Endothelial cell (in vitro differentiated cells): Measurements from ENCODE around the gene NTF4. TPM values are rescaled to one million over a fixed set of nuclear protein-coding genes. Genes with fewer than 3 reads are reported as not detected.
"Not testable (repeated sequence)": the region's sequence is repeated elsewhere in the genome, so short reads cannot be mapped to it uniquely, and the experiment has no call there.

Source experiments
- DNase-seq: peaks from one replicate; pipeline ENCODE4 v3.0.0; 2021; ENCODE audit warnings: low spot score
- H3K27ac Mint-ChIP-seq: one replicate; pipeline ENCODE4 v1.8.0; 2021; ENCODE audit warnings: mixed read lengths, inconsistent platforms; ENCODE audit not compliant: unreplicated experiment
- H3K27me3 Mint-ChIP-seq: one replicate; pipeline ENCODE4 v1.8.0; 2021; ENCODE audit warnings: mild to moderate bottlenecking, moderate library complexity, mixed read lengths, inconsistent platforms; ENCODE audit not compliant: unreplicated experiment
- H3K36me3 Mint-ChIP-seq: one replicate; pipeline ENCODE4 v1.8.0; 2021; ENCODE audit warnings: mild to moderate bottlenecking, low read depth, mixed read lengths, inconsistent platforms; ENCODE audit not compliant: unreplicated experiment
- H3K4me1 Mint-ChIP-seq: one replicate; pipeline ENCODE4 v1.8.0; 2021; ENCODE audit warnings: mild to moderate bottlenecking, mixed read lengths, inconsistent platforms; ENCODE audit not compliant: unreplicated experiment
- H3K4me3 Mint-ChIP-seq: one replicate; pipeline ENCODE4 v1.8.0; 2021; ENCODE audit warnings: mild to moderate bottlenecking, mixed read lengths, inconsistent platforms; ENCODE audit not compliant: unreplicated experiment
- H3K9me3 Mint-ChIP-seq: one replicate; pipeline ENCODE4 v1.8.0; 2021; ENCODE audit warnings: mixed read lengths, inconsistent platforms; ENCODE audit not compliant: unreplicated experiment
- CTCF ChIP-seq: fragments of 200-600 bp; sonication (generic); IDR thresholded peaks from one replicate; pipeline ENCODE4 v1.5.0; 2021; ENCODE audit warnings: antibody characterized with exemption; ENCODE audit not compliant: unreplicated experiment
- total RNA-seq: library from RNA; stranded (reverse); fragmentation: NEBNext Ultra II Directional; extraction: Animal tissue kit (Norgen Biotek cat#: 25700); gene quantifications from one replicate; pipeline ENCODE4 v1.2.1, GENCODE V29; 2021; ENCODE audit not compliant: unreplicated experiment

NTF4 gene
- total RNA-seq, 1 donor from 2014 or later, result not detected

- not testable (repeated sequence) for H3K27me3 Mint-ChIP-seq, DNase-seq, H3K4me3 Mint-ChIP-seq, H3K36me3 Mint-ChIP-seq, H3K9me3 Mint-ChIP-seq, H3K4me1 Mint-ChIP-seq, H3K27ac Mint-ChIP-seq
Measured at GRCh38 chr19:49025599-49025998, 39.0 kb downstream of the NTF4 start.

- H3K27ac Mint-ChIP-seq, H3K36me3 Mint-ChIP-seq, DNase-seq, H3K4me1 Mint-ChIP-seq, H3K27me3 Mint-ChIP-seq, H3K4me3 Mint-ChIP-seq, H3K9me3 Mint-ChIP-seq: not testable (repeated sequence)
Measured at GRCh38 chr19:49025088-49025487, 39.5 kb downstream of the NTF4 start.

- not testable (repeated sequence) for DNase-seq, H3K9me3 Mint-ChIP-seq, H3K27ac Mint-ChIP-seq, H3K4me1 Mint-ChIP-seq, H3K4me3 Mint-ChIP-seq, H3K36me3 Mint-ChIP-seq, H3K27me3 Mint-ChIP-seq
Measured at GRCh38 chr19:49024233-49024632, 40.4 kb downstream of the NTF4 start, which contains the start of gene CGB3. Gene CGB3, minus strand, starts transcription at chr19:49024333. Its CDS starts 362 bp downstream, at chr19:49023971.

GRCh38 chr19:49022116-49022515, 42.5 kb downstream of the NTF4 start:
- no peaks in the 10 kb centered on the region for H3K9me3 Mint-ChIP-seq
- peaks cover 4% of the 10 kb centered on the region for H3K4me1 Mint-ChIP-seq
- no peaks in the 10 kb centered on the region for H3K36me3 Mint-ChIP-seq

GRCh38 chr19:49020931-49021895, 43.4 kb downstream of the NTF4 start:
- Mint-ChIP-seq H3K27ac (no peak overlapping the region), H3K4me3 (no peak overlapping the region), H3K27me3 (peaks cover 10% of the 10 kb centered on the region), H3K4me1 (peaks cover 4% of the 10 kb centered on the region), H3K36me3 (no peaks in the 10 kb centered on the region), H3K9me3 (no peaks in the 10 kb centered on the region)
- no peak for TF ChIP-seq CTCF
- DNase-seq, result no peak

More at GRCh38 chr19:49022116-49022515, 42.5 kb downstream of the NTF4 start:
- Mint-ChIP-seq H3K27me3 (peaks cover 8% of the 10 kb centered on the region), H3K27ac (no peak overlapping the region), H3K4me3 (no peak overlapping the region)
- TF ChIP-seq CTCF, result no peak
- DNase-seq, result no peak

GRCh38 chr19:49020342-49020741, 44.3 kb downstream of the NTF4 start:
- no peaks in the 10 kb centered on the region for H3K9me3 Mint-ChIP-seq
- H3K4me3 Mint-ChIP-seq, result no peak overlapping the region

More at GRCh38 chr19:49020342-49020741, 44.3 kb downstream of the NTF4 start:
- peaks cover 4% of the 10 kb centered on the region for H3K4me1 Mint-ChIP-seq
- peaks cover 9% of the 10 kb centered on the region for H3K27me3 Mint-ChIP-seq
- DNase-seq, result no peak
- no peak overlapping the region for H3K27ac Mint-ChIP-seq
- no peak for TF ChIP-seq CTCF
- H3K36me3 Mint-ChIP-seq, result no peaks in the 10 kb centered on the region
